Gastroesophageal sphincter (tissue), 4 donors: Measurements from ENCODE around the gene DGKI. TPM values are rescaled to one million over a fixed set of nuclear protein-coding genes. Genes with fewer than 3 reads are reported as not detected.

Source experiments
- ATAC-seq: fragments of 150-250 bp; one replicate; pipeline ENCODE4 v1.9.1; 2016; ENCODE audit warnings: mild to moderate bottlenecking, moderate library complexity
- H3K27ac ChIP-seq, 4 donors: fragments of 200-600 bp; sonication (generic) in 3 of 4; 1 replicate in 3 of 4; 2 replicates in 1 of 4; pipeline ENCODE4 v1.5.1; 2016 to 2019
- H3K27me3 ChIP-seq: fragments of 200-600 bp; sonication (generic); one replicate; pipeline ENCODE4 v1.5.1; 2019
- H3K36me3 ChIP-seq, 2 donors: fragments of 200-600 bp; sonication (generic); one replicate each; pipeline ENCODE4 v1.5.1; 2019; ENCODE audit warnings: control low read depth in 1 of 2
- H3K4me1 ChIP-seq, 3 donors: fragments of 200-600 bp; sonication (generic); 1 replicate in 2 of 3; 2 replicates in 1 of 3; pipeline ENCODE4 v1.5.1; 2016 to 2019; ENCODE audit warnings: control low read depth in 2 of 3
- H3K4me3 ChIP-seq, 2 donors: fragments of 200-600 bp; sonication (generic); one replicate each; pipeline ENCODE4 v1.5.1; 2019; ENCODE audit warnings: mild to moderate bottlenecking in 1 of 2, moderate library complexity in 1 of 2
- H3K9me3 ChIP-seq, 3 donors: fragments of 200-600 bp; sonication (generic); one replicate each; pipeline ENCODE4 v1.5.1; 2017 to 2019; ENCODE audit warnings: control low read depth in 2 of 3
- CTCF ChIP-seq, 4 experiments: fragments of 200-600 bp in 2 of 4; fragments of 450-650 bp in 2 of 4; sonication (generic) in 1 of 4; IDR thresholded peaks; one replicate each; pipeline ENCODE4 v1.5.1; 2017 to 2019; ENCODE audit warnings: antibody characterized with exemption in 4 of 4, mild to moderate bottlenecking in 2 of 4, moderate library complexity in 2 of 4
- EP300 ChIP-seq: sonication (generic); formaldehyde crosslinking; IDR thresholded peaks from one replicate; pipeline ENCODE4 v1.6.1; 2017; ENCODE audit warnings: antibody characterized with exemption, mild to moderate bottlenecking
- POLR2A ChIP-seq, 2 donors: fragments of 450-650 bp; IDR thresholded peaks; one replicate each; pipeline ENCODE4 v1.6.1; 2017; ENCODE audit warnings: antibody characterized with exemption in 2 of 2, mild to moderate bottlenecking in 2 of 2, moderate library complexity in 1 of 2
- POLR2AphosphoS5 ChIP-seq: sonication (generic); formaldehyde crosslinking; IDR thresholded peaks from one replicate; pipeline ENCODE4 v1.6.1; 2017; ENCODE audit warnings: antibody characterized with exemption
- WGBS, 2 donors: methylation state at CpG; one replicate each; pipeline ENCODE4 v1.1.5; 2018; ENCODE audit warnings: low coverage in 1 of 2; 5-methylcytosine and 5-hydroxymethylcytosine counted together
- total RNA-seq, 4 donors: library from RNA; depleted of rRNA; stranded (reverse); fragments of >200 nt; gene quantifications; one replicate each; pipeline ENCODE4 v1.1.0, GENCODE V29; 2016

The DGKI gene
- total RNA-seq, 4 donors from 2014 or later = 0.27 to 4.8 (median 3.2) TPM

GRCh38 chr7:137434946-137435345 is 411.8 kb downstream of the DGKI start:
- Histone ChIP-seq H3K27me3 (no peaks in the 10 kb centered on the region), H3K4me1 (peaks cover 0 to 4% (median under 1%) of the 10 kb centered on the region in 3 donors), H3K9me3 (no peaks in the 10 kb centered on the region), H3K27ac (no peak overlapping the region), H3K4me3 (no peak overlapping the region), H3K36me3 (no peaks in the 10 kb centered on the region)
- TF ChIP-seq EP300 = no peak
- TF ChIP-seq CTCF (IDR thresholded peaks at IDR 0.05) = no peak
- no peak for TF ChIP-seq POLR2A (IDR thresholded peaks at IDR 0.05)
- TF ChIP-seq POLR2AphosphoS5 = no peak
- no peak for ATAC-seq

- Histone ChIP-seq H3K27ac (no peak overlapping the region), H3K36me3 (no peaks in the 10 kb centered on the region), H3K27me3 (no peaks in the 10 kb centered on the region), H3K4me1 (peaks cover 0 to under 1% (median 0%) of the 10 kb centered on the region in 3 donors), H3K4me3 (no peak overlapping the region), H3K9me3 (no peaks in the 10 kb centered on the region)
- TF ChIP-seq EP300 (no peak), POLR2AphosphoS5 (no peak), CTCF (IDR thresholded peaks at IDR 0.05) (no peak)
- no peak for ATAC-seq
Measured at GRCh38 chr7:137434530-137434929, 412.2 kb downstream of the DGKI start.

GRCh38 chr7:137423321-137423720 is 423.5 kb downstream of the DGKI start:
- ATAC-seq = no peak
- H3K27me3 ChIP-seq = no peaks in the 10 kb centered on the region
- no peak for TF ChIP-seq POLR2AphosphoS5
- no peak for TF ChIP-seq CTCF (IDR thresholded peaks at IDR 0.05)
- no peak for TF ChIP-seq POLR2A (IDR thresholded peaks at IDR 0.05)
- TF ChIP-seq EP300 = no peak
- H3K27ac ChIP-seq = no peak overlapping the region
- H3K36me3 ChIP-seq = no peaks in the 10 kb centered on the region
- no peaks in the 10 kb centered on the region for H3K9me3 ChIP-seq
- H3K4me1 ChIP-seq = no peaks in the 10 kb centered on the region
- H3K4me3 ChIP-seq = no peak overlapping the region

GRCh38 chr7:137421366-137421765 is 425.4 kb downstream of the DGKI start:
- Histone ChIP-seq H3K4me3 (no peak overlapping the region), H3K27me3 (no peaks in the 10 kb centered on the region), H3K4me1 (no peaks in the 10 kb centered on the region), H3K27ac (no peak overlapping the region), H3K36me3 (no peaks in the 10 kb centered on the region), H3K9me3 (no peaks in the 10 kb centered on the region)
- WGBS, 2 donors = 12 to 33% methylated on average over 3 of the region's 3 CpGs
- TF ChIP-seq POLR2A (IDR thresholded peaks at IDR 0.05) (no peak), POLR2AphosphoS5 (no peak), CTCF (IDR thresholded peaks at IDR 0.05) (no peak), EP300 (no peak)
- peak; percentile 77 for ATAC-seq

GRCh38 chr7:137418841-137419240 is 427.9 kb downstream of the DGKI start:
- WGBS, 2 donors = 79 to 85% methylated on average over 2 of the region's 2 CpGs
- TF ChIP-seq CTCF (IDR thresholded peaks at IDR 0.05) = no peak
- TF ChIP-seq POLR2AphosphoS5 = no peak
- no peak overlapping the region for H3K4me3 ChIP-seq
- H3K9me3 ChIP-seq = no peaks in the 10 kb centered on the region
- H3K4me1 ChIP-seq = no peaks in the 10 kb centered on the region
- ATAC-seq = no peak
- no peaks in the 10 kb centered on the region for H3K27me3 ChIP-seq
- no peak overlapping the region for H3K27ac ChIP-seq
- H3K36me3 ChIP-seq = no peaks in the 10 kb centered on the region
